CD4-positive, alpha-beta T cell treated with Interleukin-6 at 100 ng/mL for 8 hours (primary cell): ENCODE measurements around the gene SBSN.

Experiments
- DNase-seq: peaks from one replicate; pipeline ENCODE4 v3.0.0-alpha.2; 2020; ENCODE audit warnings: mixed read lengths, low spot score

The SBSN gene

GRCh38 chr19:35555301-35556005 is 27.3 kb upstream of the SBSN start:
- DNase-seq = no peak

GRCh38 chr19:35554076-35554475 is 26.0 kb upstream of the SBSN start:
- DNase-seq = no peak

- DNase-seq = no peak
These were observed 25.4 kb upstream of the SBSN start for GRCh38 chr19:35553385-35554000.

- DNase-seq = no peak
These were observed 24.6 kb upstream of the SBSN start for GRCh38 chr19:35552534-35553384.

GRCh38 chr19:35551091-35551810 is 23.1 kb upstream of the SBSN start:
- no peak for DNase-seq

GRCh38 chr19:35549879-35550523 is 21.9 kb upstream of the SBSN start:
- DNase-seq = no peak

GRCh38 chr19:35549174-35549788 is 21.2 kb upstream of the SBSN start:
- DNase-seq = peak; percentile 68

GRCh38 chr19:35546532-35546931 is 18.4 kb upstream of the SBSN start:
- DNase-seq = no peak

- peak; percentile 16 for DNase-seq
These were observed 17.8 kb upstream of the SBSN start for GRCh38 chr19:35545855-35546381.

GRCh38 chr19:35545001-35545854 is 17.1 kb upstream of the SBSN start, which contains the start of gene TMEM147:
Gene TMEM147 (plus strand): TSS chr19:35545626. CDS start chr19:35545740, 114 bp downstream.
- peak; percentile 73 for DNase-seq

- DNase-seq = no peak
These were observed 16.1 kb upstream of the SBSN start for GRCh38 chr19:35544110-35544802.

- DNase-seq = no peak
These were observed 15.4 kb upstream of the SBSN start for GRCh38 chr19:35543280-35544109.

GRCh38 chr19:35542209-35542608 is 14.1 kb upstream of the SBSN start:
- DNase-seq = no peak

GRCh38 chr19:35540356-35540927 is 12.3 kb upstream of the SBSN start:
- DNase-seq = no peak

- DNase-seq = no peak
These were observed 11.7 kb upstream of the SBSN start for GRCh38 chr19:35539850-35540249.

- no peak for DNase-seq
These were observed 11.2 kb upstream of the SBSN start for GRCh38 chr19:35539314-35539713.

GRCh38 chr19:35534803-35535480 is 6.8 kb upstream of the SBSN start:
- no peak for DNase-seq
